Activated CD4-positive, alpha-beta T cell treated with anti-CD3 and anti-CD28 coated beads, Interleukin-2, amount 10 ng/mL, durations not matched to agents 24 days and 14 days (primary cell): Measurements from ENCODE around the gene PNP. TPM values are rescaled to one million over a fixed set of nuclear protein-coding genes. Genes with fewer than 3 reads are reported as not detected.
A peak's percentile ranks its signal among the peaks of the same experiment; 100 is the strongest.

Experiments
- DNase-seq: peaks from one replicate; pipeline ENCODE4 v3.0.0; 2022
- H3K27ac Mint-ChIP-seq: one replicate; pipeline ENCODE4 v1.8.0; 2022; ENCODE audit warnings: mild to moderate bottlenecking, mixed read lengths
- H3K27me3 Mint-ChIP-seq: one replicate; pipeline ENCODE4 v1.8.0; 2022; ENCODE audit warnings: mixed read lengths
- H3K36me3 Mint-ChIP-seq: one replicate; pipeline ENCODE4 v1.8.0; 2022; ENCODE audit warnings: low read depth, mild to moderate bottlenecking, mixed read lengths
- H3K4me1 Mint-ChIP-seq: one replicate; pipeline ENCODE4 v1.8.0; 2021; ENCODE audit warnings: mixed read lengths
- H3K4me3 Mint-ChIP-seq: one replicate; pipeline ENCODE4 v1.8.0; 2022; ENCODE audit warnings: mild to moderate bottlenecking, moderate library complexity, mixed read lengths
- H3K9me3 Mint-ChIP-seq: one replicate; pipeline ENCODE4 v1.8.0; 2021; ENCODE audit warnings: mixed read lengths
- intact Hi-C: fragments of 100-400 bp; cut with micrococcal nuclease; formaldehyde crosslinking; loops from one replicate; pipeline ENCODE4 v1.15.1; 2023
- total RNA-seq: library from RNA; stranded (reverse); gene quantifications from 2 replicates; pipeline ENCODE4 v1.2.3, GENCODE V29; 2022

Gene PNP
- 155 and 158 TPM in 2 replicates for total RNA-seq

GRCh38 chr14:20469242-20469889, at the start of gene PNP:
Gene PNP, plus strand, starts transcription at chr14:20469406. Its CDS starts 119 bp downstream, at chr14:20469525.
- Mint-ChIP-seq H3K4me3 (peak within 1 kb of the TSS; percentile 95), H3K9me3 (no peaks in the 10 kb centered on the region), H3K27me3 (peaks cover 2% of the 10 kb centered on the region), H3K36me3 (peaks cover 35% of the 10 kb centered on the region), H3K4me1 (peaks cover 36% of the 10 kb centered on the region), H3K27ac (peak within 1 kb of the TSS; percentile 100)
- intact Hi-C loops: loop anchor here (1.0 to 2.0 kb wide), 5 partner anchors 8 to 213 kb away; partner anchors contain the start of genes APEX1, PARP2 and PIP4P1
- peak; percentile 96 for DNase-seq

- no peak overlapping the region for H3K27ac Mint-ChIP-seq
- no peak overlapping the region for H3K4me3 Mint-ChIP-seq
- no peaks in the 10 kb centered on the region for H3K36me3 Mint-ChIP-seq
- H3K27me3 Mint-ChIP-seq: no peaks in the 10 kb centered on the region
- no peak for DNase-seq
- no peaks in the 10 kb centered on the region for H3K9me3 Mint-ChIP-seq
- intact Hi-C loops: no loop called here
- peaks cover 8% of the 10 kb centered on the region for H3K4me1 Mint-ChIP-seq
These were observed 49.8 kb upstream of the PNP start for GRCh38 chr14:20419419-20419818.

- intact Hi-C loops: no loop called here
These were observed 47.9 kb upstream of the PNP start for GRCh38 chr14:20421267-20421666.

DNA sequence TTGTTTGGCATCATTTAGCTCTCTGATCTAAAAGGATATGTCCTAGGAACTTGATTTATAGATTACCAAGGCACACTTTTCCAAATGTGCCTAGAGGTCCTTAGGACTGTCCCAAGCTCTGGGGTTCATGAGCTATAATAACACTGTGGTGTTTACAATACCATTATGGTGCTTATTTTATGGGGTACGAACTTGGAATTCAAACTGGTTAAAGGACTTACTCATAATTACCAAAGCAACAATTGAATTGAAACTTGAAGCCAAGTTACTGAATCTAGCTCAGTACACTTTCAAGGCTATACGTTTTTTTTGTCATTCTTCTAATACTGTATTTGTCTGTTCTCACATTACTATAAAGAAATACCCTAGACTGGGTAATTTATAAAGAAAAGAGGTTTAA, 46.3 kb upstream of the PNP start:
- no peak for DNase-seq
- Mint-ChIP-seq H3K4me3 (no peak overlapping the region), H3K27me3 (no peaks in the 10 kb centered on the region), H3K4me1 (peaks cover 12% of the 10 kb centered on the region), H3K36me3 (no peaks in the 10 kb centered on the region), H3K9me3 (no peaks in the 10 kb centered on the region), H3K27ac (no peak overlapping the region)
- intact Hi-C loops: no loop called here

More at GRCh38 chr14:20421267-20421666, 47.9 kb upstream of the PNP start:
- H3K27me3 Mint-ChIP-seq: no peaks in the 10 kb centered on the region
- no peaks in the 10 kb centered on the region for H3K9me3 Mint-ChIP-seq
- DNase-seq: no peak
- peaks cover 4% of the 10 kb centered on the region for H3K4me1 Mint-ChIP-seq
- no peak overlapping the region for H3K27ac Mint-ChIP-seq
- no peak overlapping the region for H3K4me3 Mint-ChIP-seq
- H3K36me3 Mint-ChIP-seq: no peaks in the 10 kb centered on the region

DNA sequence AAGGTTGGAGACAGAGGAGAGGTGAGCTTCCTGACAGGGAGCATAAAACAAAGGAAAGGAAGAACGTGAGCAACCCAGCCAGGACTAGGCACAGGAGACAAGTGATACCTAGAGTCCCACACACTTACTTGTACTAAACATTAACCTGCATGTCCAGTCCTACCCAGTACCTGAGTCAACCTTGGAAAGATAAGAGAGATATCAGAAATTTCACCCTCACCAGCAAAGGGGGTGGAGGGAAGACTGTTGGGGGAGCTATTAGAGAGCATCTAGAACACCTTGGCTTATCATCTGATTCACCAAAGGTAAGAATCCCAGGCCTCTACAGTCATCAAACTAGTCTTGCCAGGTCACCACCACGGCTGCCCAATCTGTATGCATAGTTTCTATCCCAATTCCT, 44.4 kb upstream of the PNP start:
- no peak for DNase-seq
- Mint-ChIP-seq H3K27ac (no peak overlapping the region), H3K9me3 (no peaks in the 10 kb centered on the region), H3K27me3 (no peaks in the 10 kb centered on the region), H3K36me3 (no peaks in the 10 kb centered on the region), H3K4me3 (no peak overlapping the region), H3K4me1 (peaks cover 22% of the 10 kb centered on the region)
- intact Hi-C loops: no loop called here

- peak overlapping the region; percentile 80 for H3K27ac Mint-ChIP-seq
- DNase-seq: no peak
- no peaks in the 10 kb centered on the region for H3K36me3 Mint-ChIP-seq
- peak overlapping the region; percentile 52 for H3K4me3 Mint-ChIP-seq
- H3K9me3 Mint-ChIP-seq: no peaks in the 10 kb centered on the region
- peaks cover 22% of the 10 kb centered on the region for H3K4me1 Mint-ChIP-seq
- no peaks in the 10 kb centered on the region for H3K27me3 Mint-ChIP-seq
- intact Hi-C loops: loop anchor here (2.0 kb wide), 1 partner anchor 15 kb away; the partner anchor contains the start of gene TEP1
These were observed 41.8 kb upstream of the PNP start for GRCh38 chr14:20427231-20428009.

GRCh38 chr14:20428010-20428365, 41.2 kb upstream of the PNP start:
- H3K36me3 Mint-ChIP-seq: no peaks in the 10 kb centered on the region
- H3K4me1 Mint-ChIP-seq: peaks cover 22% of the 10 kb centered on the region
- H3K27me3 Mint-ChIP-seq: no peaks in the 10 kb centered on the region
- DNase-seq: no peak
- H3K9me3 Mint-ChIP-seq: no peaks in the 10 kb centered on the region
- intact Hi-C loops: no loop called here
- H3K4me3 Mint-ChIP-seq: peak overlapping the region; percentile 52
- H3K27ac Mint-ChIP-seq: peak overlapping the region; percentile 80

- no peak overlapping the region for H3K4me3 Mint-ChIP-seq
- peaks cover 22% of the 10 kb centered on the region for H3K4me1 Mint-ChIP-seq
- H3K27ac Mint-ChIP-seq: no peak overlapping the region
- no peaks in the 10 kb centered on the region for H3K27me3 Mint-ChIP-seq
- H3K9me3 Mint-ChIP-seq: no peaks in the 10 kb centered on the region
- intact Hi-C loops: no loop called here
- H3K36me3 Mint-ChIP-seq: no peaks in the 10 kb centered on the region
- no peak for DNase-seq
These were observed 40.4 kb upstream of the PNP start for GRCh38 chr14:20428802-20429201.

GRCh38 chr14:20429801-20430669, 39.2 kb upstream of the PNP start:
- Mint-ChIP-seq H3K4me1 (peaks cover 22% of the 10 kb centered on the region), H3K36me3 (no peaks in the 10 kb centered on the region), H3K27me3 (no peaks in the 10 kb centered on the region), H3K9me3 (no peaks in the 10 kb centered on the region), H3K4me3 (no peak overlapping the region), H3K27ac (no peak overlapping the region)
- intact Hi-C loops: no loop called here
- DNase-seq: no peak

DNA sequence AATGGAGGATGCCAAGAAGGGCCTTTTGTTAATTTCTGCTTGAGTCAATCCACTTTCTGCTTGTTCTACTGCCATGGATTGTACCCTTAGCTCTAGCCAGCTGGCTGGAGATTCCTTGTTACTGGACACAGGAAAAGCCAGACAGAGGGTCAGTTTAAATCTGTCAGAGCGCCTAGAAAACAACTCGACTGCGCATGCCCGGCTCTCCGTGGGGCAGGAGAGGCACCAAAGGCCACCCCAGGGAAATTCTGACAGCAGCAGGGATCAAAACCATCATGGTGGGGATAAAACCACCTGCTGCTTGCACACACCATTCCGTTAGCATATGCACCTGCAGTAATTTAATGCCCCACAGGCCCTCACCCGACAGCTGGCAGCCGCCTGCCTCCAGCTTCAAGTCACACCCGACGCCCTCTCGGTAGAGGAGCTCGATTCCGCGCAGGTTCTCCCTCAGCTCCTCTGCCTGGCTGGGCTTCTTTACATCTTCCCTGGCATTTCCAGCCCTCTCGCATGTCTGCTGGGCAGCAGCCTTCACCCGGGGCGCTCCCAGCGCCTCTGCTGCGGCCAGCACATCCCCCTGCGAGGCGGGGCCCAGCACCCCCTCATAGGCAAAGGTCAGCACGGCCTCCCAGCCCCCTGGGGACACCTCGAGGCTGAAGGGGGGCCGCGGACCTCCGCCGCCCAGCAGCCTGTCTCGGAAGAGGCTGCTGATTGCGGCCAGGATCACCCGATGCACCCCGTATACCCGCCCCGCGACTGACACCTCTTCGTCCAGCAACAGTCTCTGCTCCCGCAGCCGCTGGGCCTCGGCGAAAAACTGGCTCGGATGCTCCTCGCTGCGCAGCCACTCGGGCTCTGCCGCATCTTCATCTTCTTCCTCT, 34.3 kb upstream of the PNP start:
- no peaks in the 10 kb centered on the region for H3K4me1 Mint-ChIP-seq
- DNase-seq: no peak
- no peak overlapping the region for H3K4me3 Mint-ChIP-seq
- H3K9me3 Mint-ChIP-seq: no peaks in the 10 kb centered on the region
- H3K27me3 Mint-ChIP-seq: no peaks in the 10 kb centered on the region
- intact Hi-C loops: no loop called here
- no peak overlapping the region for H3K27ac Mint-ChIP-seq
- H3K36me3 Mint-ChIP-seq: no peaks in the 10 kb centered on the region

GRCh38 chr14:20435582-20436362, 33.4 kb upstream of the PNP start, which contains the start of gene KLHL33:
Gene KLHL33, minus strand, starts transcription at chr14:20436166. Its CDS starts 355 bp downstream, at chr14:20435811.
- no peak within 1 kb of the TSS for H3K27ac Mint-ChIP-seq
- H3K4me3 Mint-ChIP-seq: no peak within 1 kb of the TSS
- intact Hi-C loops: no loop called here
- H3K27me3 Mint-ChIP-seq: no peaks in the 10 kb centered on the region
- no peak for DNase-seq
- no peaks in the 10 kb centered on the region for H3K36me3 Mint-ChIP-seq
- no peaks in the 10 kb centered on the region for H3K9me3 Mint-ChIP-seq
- peaks cover 5% of the 10 kb centered on the region for H3K4me1 Mint-ChIP-seq

GRCh38 chr14:20436363-20436755, 32.8 kb upstream of the PNP start:
- Mint-ChIP-seq H3K4me1 (peaks cover 9% of the 10 kb centered on the region), H3K27me3 (no peaks in the 10 kb centered on the region), H3K27ac (no peak overlapping the region), H3K4me3 (no peak overlapping the region), H3K9me3 (no peaks in the 10 kb centered on the region), H3K36me3 (no peaks in the 10 kb centered on the region)
- intact Hi-C loops: no loop called here
- DNase-seq: no peak
